ENCODE measurements around the gene KDM1A.

KDM1A gene

GRCh38 chr1:23074012-23074411 is 54.7 kb downstream of the KDM1A start:
- ATAC-seq = no peak
- TF ChIP-seq ZFP3 (CRISPR knock-in tag; IDR thresholded peaks at IDR 0.05) (no peak), OSR1 (CRISPR knock-in tag; IDR thresholded peaks at IDR 0.05) (no peak), ZNF8 (CRISPR knock-in tag; IDR thresholded peaks at IDR 0.05) (no peak), TOX (CRISPR knock-in tag; IDR thresholded peaks at IDR 0.05; ENCODE audit: borderline replicate concordance) (no peak), ZC3H10 (CRISPR knock-in tag; IDR thresholded peaks at IDR 0.05) (no peak), ARNTL (CRISPR knock-in tag; IDR thresholded peaks at IDR 0.05; ENCODE audit: borderline replicate concordance, low read depth) (no peak), RARB (CRISPR knock-in tag; IDR thresholded peaks at IDR 0.05) (no peak), ZFP30 (CRISPR knock-in tag; IDR thresholded peaks at IDR 0.05) (no peak), TCF4 (CRISPR knock-in tag; IDR thresholded peaks at IDR 0.05; ENCODE audit: borderline replicate concordance) (no peak), GLIS3 (CRISPR knock-in tag; IDR thresholded peaks at IDR 0.05) (no peak), CSDC2 (CRISPR knock-in tag; IDR thresholded peaks at IDR 0.05) (no peak), PATZ1 (CRISPR knock-in tag; IDR thresholded peaks at IDR 0.05; ENCODE audit: borderline replicate concordance) (no peak)
- TF ChIP-seq, protein P1, sequence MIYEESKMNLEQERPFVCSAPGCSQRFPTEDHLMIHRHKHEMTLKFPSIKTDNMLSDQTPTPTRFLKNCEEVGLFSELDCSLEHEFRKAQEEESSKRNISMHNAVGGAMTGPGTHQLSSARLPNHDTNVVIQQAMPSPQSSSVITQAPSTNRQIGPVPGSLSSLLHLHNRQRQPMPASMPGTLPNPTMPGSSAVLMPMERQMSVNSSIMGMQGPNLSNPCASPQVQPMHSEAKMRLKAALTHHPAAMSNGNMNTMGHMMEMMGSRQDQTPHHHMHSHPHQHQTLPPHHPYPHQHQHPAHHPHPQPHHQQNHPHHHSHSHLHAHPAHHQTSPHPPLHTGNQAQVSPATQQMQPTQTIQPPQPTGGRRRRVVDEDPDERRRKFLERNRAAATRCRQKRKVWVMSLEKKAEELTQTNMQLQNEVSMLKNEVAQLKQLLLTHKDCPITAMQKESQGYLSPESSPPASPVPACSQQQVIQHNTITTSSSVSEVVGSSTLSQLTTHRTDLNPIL (CRISPR knock-in tag; IDR thresholded peaks at IDR 0.05; ENCODE audit: low read depth) = no peak
- TF ChIP-seq, protein P2, sequence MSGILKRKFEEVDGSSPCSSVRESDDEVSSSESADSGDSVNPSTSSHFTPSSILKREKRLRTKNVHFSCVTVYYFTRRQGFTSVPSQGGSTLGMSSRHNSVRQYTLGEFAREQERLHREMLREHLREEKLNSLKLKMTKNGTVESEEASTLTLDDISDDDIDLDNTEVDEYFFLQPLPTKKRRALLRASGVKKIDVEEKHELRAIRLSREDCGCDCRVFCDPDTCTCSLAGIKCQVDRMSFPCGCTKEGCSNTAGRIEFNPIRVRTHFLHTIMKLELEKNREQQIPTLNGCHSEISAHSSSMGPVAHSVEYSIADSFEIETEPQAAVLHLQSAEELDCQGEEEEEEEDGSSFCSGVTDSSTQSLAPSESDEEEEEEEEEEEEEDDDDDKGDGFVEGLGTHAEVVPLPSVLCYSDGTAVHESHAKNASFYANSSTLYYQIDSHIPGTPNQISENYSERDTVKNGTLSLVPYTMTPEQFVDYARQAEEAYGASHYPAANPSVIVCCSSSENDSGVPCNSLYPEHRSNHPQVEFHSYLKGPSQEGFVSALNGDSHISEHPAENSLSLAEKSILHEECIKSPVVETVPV (CRISPR knock-in tag; IDR thresholded peaks at IDR 0.05) = no peak

DNA sequence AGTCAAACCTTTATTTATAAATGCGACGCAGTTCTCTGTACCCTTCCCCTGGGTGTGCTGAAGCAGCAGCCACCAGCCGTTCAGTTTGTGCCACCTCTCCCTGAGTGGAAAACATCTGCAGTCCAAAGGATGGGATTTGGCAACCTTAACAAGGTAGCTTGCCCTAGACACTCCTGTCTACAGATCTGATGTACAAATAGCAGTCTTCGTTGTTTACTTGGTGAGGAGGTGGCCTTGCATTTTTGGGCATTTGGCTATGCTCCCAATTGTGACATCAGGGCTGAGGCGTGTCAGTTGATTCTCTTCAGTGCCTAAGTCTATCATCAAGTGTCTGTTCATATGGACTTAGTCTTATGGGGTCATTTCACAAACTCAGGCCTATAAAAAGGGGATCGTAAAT is 59.8 kb downstream of the KDM1A start:
- no peak for ATAC-seq
- TF ChIP-seq ISL1 (CRISPR knock-in tag; IDR thresholded peaks at IDR 0.05) (no peak), ZFP3 (CRISPR knock-in tag; IDR thresholded peaks at IDR 0.05) (no peak), ZFP30 (CRISPR knock-in tag; IDR thresholded peaks at IDR 0.05) (no peak), BACH2 (CRISPR knock-in tag; IDR thresholded peaks at IDR 0.05; ENCODE audit: borderline replicate concordance) (no peak), ESRRG (CRISPR knock-in tag; IDR thresholded peaks at IDR 0.05) (no peak), POU6F1 (CRISPR knock-in tag; IDR thresholded peaks at IDR 0.05; ENCODE audit: borderline replicate concordance, low read depth) (no peak), ZNF70 (CRISPR knock-in tag; IDR thresholded peaks at IDR 0.05) (no peak), OSR1 (CRISPR knock-in tag; IDR thresholded peaks at IDR 0.05) (no peak), ZC3H10 (CRISPR knock-in tag; IDR thresholded peaks at IDR 0.05) (no peak), ZNF565 (CRISPR knock-in tag; conservative IDR thresholded peaks at IDR 0.05; ENCODE audit: low read depth) (no peak), TCF4 (CRISPR knock-in tag; IDR thresholded peaks at IDR 0.05; ENCODE audit: borderline replicate concordance) (no peak), PATZ1 (CRISPR knock-in tag; IDR thresholded peaks at IDR 0.05; ENCODE audit: borderline replicate concordance) (no peak), GLIS3 (CRISPR knock-in tag; IDR thresholded peaks at IDR 0.05) (no peak), ZNF8 (CRISPR knock-in tag; IDR thresholded peaks at IDR 0.05) (no peak), TOX (CRISPR knock-in tag; IDR thresholded peaks at IDR 0.05; ENCODE audit: borderline replicate concordance) (no peak)
- TF ChIP-seq, protein P1 (CRISPR knock-in tag; IDR thresholded peaks at IDR 0.05; ENCODE audit: low read depth) = no peak

DNA sequence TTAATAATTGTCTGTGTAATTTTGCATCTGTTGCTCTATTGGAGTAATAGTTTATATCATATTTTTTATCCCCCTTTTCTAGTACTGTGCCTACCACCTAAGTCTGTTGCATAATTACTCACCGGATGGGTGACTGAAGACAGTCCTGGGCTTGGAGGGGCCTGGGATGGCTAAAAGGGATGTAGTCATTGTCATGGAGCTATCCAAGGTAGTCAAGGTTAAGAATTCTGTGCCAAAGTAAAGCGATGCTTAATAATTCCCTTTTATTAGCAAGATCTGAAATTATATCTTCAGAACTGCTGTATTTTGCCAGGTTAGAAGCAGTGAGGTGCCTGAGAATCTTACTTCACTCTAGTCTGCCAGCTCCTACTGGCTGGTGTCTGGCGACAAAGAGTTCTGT is 61.6 kb downstream of the KDM1A start:
- no peak for ATAC-seq
- TF ChIP-seq, protein P2 (CRISPR knock-in tag; IDR thresholded peaks at IDR 0.05) = no peak
- TF ChIP-seq ARNTL (CRISPR knock-in tag; IDR thresholded peaks at IDR 0.05; ENCODE audit: borderline replicate concordance, low read depth) (no peak), ZFP3 (CRISPR knock-in tag; IDR thresholded peaks at IDR 0.05) (no peak), TCF4 (CRISPR knock-in tag; IDR thresholded peaks at IDR 0.05; ENCODE audit: borderline replicate concordance) (no peak), PPARA (CRISPR knock-in tag; IDR thresholded peaks at IDR 0.05; ENCODE audit: borderline replicate concordance) (no peak), POU6F1 (CRISPR knock-in tag; IDR thresholded peaks at IDR 0.05; ENCODE audit: borderline replicate concordance, low read depth) (no peak), OSR1 (CRISPR knock-in tag; IDR thresholded peaks at IDR 0.05) (no peak), ZNF565 (CRISPR knock-in tag; conservative IDR thresholded peaks at IDR 0.05; ENCODE audit: low read depth) (no peak), ZC3H10 (CRISPR knock-in tag; IDR thresholded peaks at IDR 0.05) (no peak), TOX (CRISPR knock-in tag; IDR thresholded peaks at IDR 0.05; ENCODE audit: borderline replicate concordance) (no peak), ISL1 (CRISPR knock-in tag; IDR thresholded peaks at IDR 0.05) (no peak), ZNF70 (CRISPR knock-in tag; IDR thresholded peaks at IDR 0.05) (no peak)
- TF ChIP-seq, protein P1 (CRISPR knock-in tag; IDR thresholded peaks at IDR 0.05; ENCODE audit: low read depth) = no peak

Measured in SK-N-SH treated with all-trans-retinoic acid at 6 μM for 48 hours (cell line).